ENCODE data around the gene PARVA. TPM values are rescaled to one million over a fixed set of nuclear protein-coding genes. Genes with fewer than 3 reads are reported as not detected.
A peak's percentile ranks its signal among the peaks of the same experiment; 100 is the strongest.

PARVA gene
- total and polyA plus RNA-seq, 8 donors: 18.8 to 116 (median 43.0) TPM

- no peak for TF ChIP-seq EP300 (IDR thresholded peaks at IDR 0.05)
- TF ChIP-seq CTCF (IDR thresholded peaks at IDR 0.05): no peak
- Histone ChIP-seq H3K36me3 (peaks cover 0 to 42% (median 22%) of the 10 kb centered on the region in 4 donors), H3K9me3 (no peaks in the 10 kb centered on the region), H3K4me1 (peaks cover 7 to 70% (median 37%) of the 10 kb centered on the region in 4 donors), H3K27me3 (no peaks in the 10 kb centered on the region), H3K4me3 (no peak overlapping the region), H3K27ac (peak overlapping the region in 1 of 5 donors; percentile 65)
- DNase-seq: no peak
- intact Hi-C loops (cut with DNase I; ENCODE audit: low total_unique reads): no loop called here
Observed at GRCh38 chr11:12506404-12506921, 129.1 kb downstream of the PARVA start.

DNA sequence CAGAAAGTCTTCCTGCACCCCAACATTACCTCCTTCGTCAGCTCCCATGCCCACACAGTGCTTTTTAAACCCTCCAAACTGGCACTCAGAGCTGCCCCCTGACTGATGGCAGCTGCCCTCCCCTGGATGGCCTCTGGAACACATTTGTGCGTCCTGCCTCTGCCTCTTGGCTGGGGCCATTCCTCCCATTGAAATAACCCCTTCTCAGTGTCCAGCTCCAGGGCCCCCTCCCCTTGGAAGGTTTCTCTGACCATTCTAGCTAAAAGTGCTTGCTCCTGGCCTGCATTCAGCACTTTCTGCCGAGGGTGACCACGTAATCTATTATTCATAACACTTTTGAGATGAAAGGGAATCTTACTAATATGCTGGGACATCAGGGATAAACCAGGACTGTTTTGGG, 130.0 kb downstream of the PARVA start:
- TF ChIP-seq POLR2AphosphoS5 (IDR thresholded peaks at IDR 0.05) (no peak), CTCF (IDR thresholded peaks at IDR 0.05) (no peak), POLR2A (IDR thresholded peaks at IDR 0.05) (no peak), EP300 (IDR thresholded peaks at IDR 0.05) (no peak)
- Histone ChIP-seq H3K27me3 (no peaks in the 10 kb centered on the region), H3K9me3 (no peaks in the 10 kb centered on the region), H3K27ac (peak overlapping the region in 3 of 5 donors; percentile 56 to 71 (median 65)), H3K4me3 (no peak overlapping the region), H3K36me3 (peaks cover 0 to 51% (median 24%) of the 10 kb centered on the region in 4 donors), H3K4me1 (peaks cover 7 to 62% (median 31%) of the 10 kb centered on the region in 4 donors)
- DNase-seq: no peak
- intact Hi-C loops (cut with DNase I; ENCODE audit: low total_unique reads): no loop called here
- 66 to 87% (median 78%) methylated on average over 4 of the region's 4 CpGs for WGBS, 5 donors

GRCh38 chr11:12508151-12508751, 130.9 kb downstream of the PARVA start:
- DNase-seq: peak in 1 of 2 donors; percentile 81
- H3K4me3 ChIP-seq: no peak overlapping the region
- peak overlapping the region in 3 of 5 donors; percentile 56 to 71 (median 65) for H3K27ac ChIP-seq
- peaks cover under 1 to 57% (median 29%) of the 10 kb centered on the region in 4 donors for H3K36me3 ChIP-seq
- H3K27me3 ChIP-seq: no peaks in the 10 kb centered on the region
- intact Hi-C loops (cut with DNase I; ENCODE audit: low total_unique reads): no loop called here
- peaks cover 3 to 54% (median 22%) of the 10 kb centered on the region in 4 donors for H3K4me1 ChIP-seq
- H3K9me3 ChIP-seq: no peaks in the 10 kb centered on the region
- 39 to 64% (median 57%) methylated on average over 4 of the region's 4 CpGs for WGBS, 5 donors
- TF ChIP-seq POLR2AphosphoS5 (IDR thresholded peaks at IDR 0.05) (no peak), POLR2A (IDR thresholded peaks at IDR 0.05) (no peak), EP300 (IDR thresholded peaks at IDR 0.05) (no peak), CTCF (IDR thresholded peaks at IDR 0.05) (no peak)

DNA sequence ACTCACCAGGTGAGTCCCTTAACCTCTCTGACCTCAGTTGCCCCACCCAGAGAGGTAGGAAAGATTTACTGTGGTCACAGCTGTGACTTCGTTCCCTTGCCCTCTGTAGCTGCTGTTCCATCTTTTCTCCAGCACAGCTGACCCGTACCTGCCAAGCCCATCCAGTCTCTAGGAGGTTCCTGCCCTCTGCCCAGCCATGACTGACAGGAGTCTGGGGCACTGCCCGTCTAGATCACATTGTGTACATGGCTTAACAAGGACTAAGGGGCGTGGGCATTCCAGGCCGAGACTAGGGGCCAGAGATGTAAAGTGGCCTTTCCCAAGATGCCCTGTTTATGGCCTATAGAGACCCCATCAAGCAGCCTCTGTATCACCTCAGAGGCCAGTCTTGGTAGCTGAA, 132.0 kb downstream of the PARVA start:
- H3K27me3 ChIP-seq: no peaks in the 10 kb centered on the region
- peak overlapping the region in 3 of 5 donors; percentile 56 to 71 (median 65) for H3K27ac ChIP-seq
- intact Hi-C loops (cut with DNase I; ENCODE audit: low total_unique reads): no loop called here

More for the DNA sequence above, 132.0 kb downstream of the PARVA start:
- H3K4me1 ChIP-seq: peaks cover 0 to 43% (median 15%) of the 10 kb centered on the region in 4 donors
- DNase-seq: no peak
- WGBS, 5 donors: 75 to 89% (median 79%) methylated on average over 5 of the region's 5 CpGs
- no peak for TF ChIP-seq CTCF (IDR thresholded peaks at IDR 0.05)
- no peak for TF ChIP-seq POLR2AphosphoS5 (IDR thresholded peaks at IDR 0.05)
- TF ChIP-seq EP300 (IDR thresholded peaks at IDR 0.05): no peak
- no peak for TF ChIP-seq POLR2A (IDR thresholded peaks at IDR 0.05)
- H3K4me3 ChIP-seq: no peak overlapping the region
- H3K36me3 ChIP-seq: peaks cover 4 to 59% (median 36%) of the 10 kb centered on the region in 4 donors
- no peaks in the 10 kb centered on the region for H3K9me3 ChIP-seq

All from stomach (tissue), 9 donors.